Fibroblast of pulmonary artery (primary cell): Measurements from ENCODE around the gene IQCB1.

Experiments
- DNase-seq: peaks from one replicate; pipeline ENCODE4 v3.0.0-alpha.2; 2010; ENCODE audit warnings: low read depth
- H3K4me3 ChIP-seq: replicated peaks from 2 replicates; pipeline ENCODE4 v1.5.1; 2011; ENCODE audit warnings: low read depth, mild to moderate bottlenecking, control low read depth, low read length, moderate library complexity
- TF ChIP-seq, protein P1 (sequence below): IDR thresholded peaks from 2 replicates; pipeline ENCODE4 v1.5.1; 2011; ENCODE audit warnings: mild to moderate bottlenecking, control low read depth, low read length, inconsistent platforms; ENCODE audit errors: missing control alignments

IQCB1 gene

DNA sequence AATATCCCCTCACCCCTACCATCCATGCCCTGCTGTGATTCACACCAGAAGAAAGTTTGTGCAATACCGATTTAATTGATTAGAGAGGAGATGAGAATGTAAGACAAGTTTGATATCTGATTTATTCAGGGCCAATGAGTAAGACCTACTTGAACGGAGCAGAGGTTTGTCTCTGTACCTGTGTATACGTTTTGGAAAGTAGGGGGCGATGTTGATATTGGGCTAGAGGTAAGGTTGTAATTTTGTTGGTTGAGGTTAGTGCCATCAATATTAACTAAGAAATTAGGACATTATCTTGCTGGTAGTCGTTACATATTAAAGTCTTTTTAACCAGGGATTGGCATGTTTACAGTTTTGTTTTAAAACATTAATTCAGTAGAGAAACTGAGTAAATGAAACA is 20.7 kb upstream of the IQCB1 start:
- peak; percentile 17 for DNase-seq
- TF ChIP-seq, protein P1, sequence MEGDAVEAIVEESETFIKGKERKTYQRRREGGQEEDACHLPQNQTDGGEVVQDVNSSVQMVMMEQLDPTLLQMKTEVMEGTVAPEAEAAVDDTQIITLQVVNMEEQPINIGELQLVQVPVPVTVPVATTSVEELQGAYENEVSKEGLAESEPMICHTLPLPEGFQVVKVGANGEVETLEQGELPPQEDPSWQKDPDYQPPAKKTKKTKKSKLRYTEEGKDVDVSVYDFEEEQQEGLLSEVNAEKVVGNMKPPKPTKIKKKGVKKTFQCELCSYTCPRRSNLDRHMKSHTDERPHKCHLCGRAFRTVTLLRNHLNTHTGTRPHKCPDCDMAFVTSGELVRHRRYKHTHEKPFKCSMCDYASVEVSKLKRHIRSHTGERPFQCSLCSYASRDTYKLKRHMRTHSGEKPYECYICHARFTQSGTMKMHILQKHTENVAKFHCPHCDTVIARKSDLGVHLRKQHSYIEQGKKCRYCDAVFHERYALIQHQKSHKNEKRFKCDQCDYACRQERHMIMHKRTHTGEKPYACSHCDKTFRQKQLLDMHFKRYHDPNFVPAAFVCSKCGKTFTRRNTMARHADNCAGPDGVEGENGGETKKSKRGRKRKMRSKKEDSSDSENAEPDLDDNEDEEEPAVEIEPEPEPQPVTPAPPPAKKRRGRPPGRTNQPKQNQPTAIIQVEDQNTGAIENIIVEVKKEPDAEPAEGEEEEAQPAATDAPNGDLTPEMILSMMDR: peak; percentile 34
- no peak overlapping the region for H3K4me3 ChIP-seq

DNA sequence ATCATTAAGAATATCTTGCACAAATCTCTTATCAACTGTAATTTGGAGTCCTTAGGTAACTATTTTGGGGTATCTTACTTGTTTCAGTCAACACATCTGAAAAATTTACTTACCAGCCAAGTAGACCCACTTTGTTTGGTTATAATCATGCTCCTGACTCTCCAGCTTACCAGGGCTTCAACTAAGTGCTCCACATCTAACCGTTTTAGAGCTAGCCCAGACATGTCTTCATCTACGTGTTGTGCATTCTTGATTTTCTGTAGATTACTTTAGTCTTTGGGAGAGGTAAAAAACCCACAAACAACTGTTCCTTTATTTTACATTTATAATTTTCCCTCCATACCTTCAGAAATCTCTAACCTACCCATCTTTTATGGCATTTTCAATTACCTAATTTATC is 17.4 kb upstream of the IQCB1 start:
- no peak overlapping the region for H3K4me3 ChIP-seq
- TF ChIP-seq, protein P1: no peak
- DNase-seq: no peak

DNA sequence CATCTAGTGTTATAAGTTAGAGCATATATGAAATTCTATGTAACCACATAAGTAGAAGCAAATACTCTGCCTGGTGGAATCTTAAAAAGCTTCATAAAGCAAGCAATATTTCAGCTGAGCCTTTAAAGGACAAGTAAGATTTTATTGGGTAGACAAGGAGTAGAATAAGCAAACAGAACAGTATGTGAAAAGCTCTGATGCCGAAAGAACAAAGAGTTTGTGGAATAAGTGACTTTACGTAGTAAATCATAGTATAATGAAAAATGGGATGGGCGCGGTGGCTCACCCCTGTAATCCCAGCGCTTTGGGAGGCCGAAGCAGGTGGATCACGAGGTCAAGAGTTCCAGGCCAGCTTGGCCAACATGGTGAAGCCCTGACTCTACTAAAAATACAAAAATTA is 10.0 kb upstream of the IQCB1 start:
- no peak overlapping the region for H3K4me3 ChIP-seq
- TF ChIP-seq, protein P1: no peak
- DNase-seq: no peak

DNA sequence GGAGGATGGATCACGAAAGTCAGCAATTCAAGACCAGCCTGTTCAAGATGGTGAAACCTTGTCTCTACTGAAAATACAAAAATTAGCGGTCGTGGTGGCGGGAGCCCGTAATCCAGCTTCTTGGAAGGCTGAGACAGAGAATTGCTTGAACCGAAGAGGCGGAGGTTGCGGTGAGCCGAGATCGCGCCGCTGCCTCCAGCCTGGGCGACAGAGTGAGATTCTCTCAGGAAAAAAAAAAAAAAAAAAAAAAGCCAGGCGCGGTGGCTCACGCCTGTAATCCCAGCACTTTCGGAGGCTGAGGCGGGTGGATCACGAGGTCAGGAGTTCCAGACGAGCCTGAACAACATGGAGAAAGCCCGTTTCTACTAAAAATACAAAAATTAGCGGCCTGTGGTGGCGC is 5.1 kb upstream of the IQCB1 start:
- TF ChIP-seq, protein P1: no peak
- no peak for DNase-seq
- no peak overlapping the region for H3K4me3 ChIP-seq

DNA sequence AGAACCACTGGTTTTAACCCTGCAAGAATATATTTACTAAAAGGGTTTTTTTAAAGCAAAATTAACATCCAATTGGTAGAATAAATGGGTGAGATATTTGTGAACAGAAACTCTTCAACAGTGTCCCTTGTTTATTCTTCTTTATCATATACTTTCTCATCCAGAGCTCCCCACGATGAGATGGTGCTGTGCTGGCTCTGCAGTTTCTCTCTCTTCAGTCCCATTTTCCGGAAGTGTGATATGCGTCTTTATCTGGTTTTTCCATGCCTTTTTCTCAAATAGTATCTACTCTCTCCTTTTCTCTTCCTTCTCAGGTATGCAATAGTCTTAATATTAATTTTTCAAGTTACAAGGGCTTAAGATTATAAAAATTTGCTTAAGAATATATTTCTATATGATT is 1.6 kb upstream of the IQCB1 start:
- DNase-seq: no peak
- TF ChIP-seq, protein P1: no peak
- H3K4me3 ChIP-seq: no peak overlapping the region

DNA sequence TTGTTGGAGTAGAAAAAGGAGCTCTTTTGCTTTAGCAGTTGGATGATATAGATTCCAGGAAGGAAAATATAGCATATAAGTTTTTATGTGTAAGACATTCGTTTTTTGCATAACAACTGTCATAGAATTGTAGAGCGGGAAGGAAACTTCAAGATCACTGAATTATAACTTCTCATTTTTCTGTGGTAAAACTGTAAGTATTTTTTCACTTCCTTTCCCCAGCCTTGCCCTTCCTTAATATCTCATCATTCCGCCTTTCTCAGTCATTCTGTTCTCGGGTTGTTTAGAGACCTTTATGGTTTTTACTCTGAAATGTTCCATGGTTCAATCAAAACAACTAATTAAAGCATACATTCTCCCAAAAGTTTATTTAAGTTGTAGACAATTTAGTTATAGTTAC is 1.2 kb upstream of the IQCB1 start:
- TF ChIP-seq, protein P1: no peak
- no peak for DNase-seq
- H3K4me3 ChIP-seq: no peak overlapping the region

DNA sequence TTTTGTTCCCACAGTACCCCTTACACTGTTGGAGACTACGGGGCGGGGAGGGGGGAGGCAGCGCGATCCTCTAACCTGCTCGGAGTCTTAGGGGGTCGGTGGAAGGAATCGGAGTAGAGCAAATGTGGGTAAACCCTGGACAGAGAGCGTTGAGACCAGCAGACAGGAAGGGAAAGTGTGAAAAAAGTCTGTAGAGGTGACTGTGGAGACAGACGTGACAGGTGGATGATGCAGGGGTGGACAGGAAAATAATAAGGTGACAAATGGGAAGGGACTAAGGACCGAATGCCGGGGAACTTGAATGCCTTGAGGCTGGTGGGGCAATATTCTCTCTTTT is 573 bp upstream of the IQCB1 start:
- TF ChIP-seq, protein P1: no peak
- peak; percentile 4 for DNase-seq
- peak overlapping the region; percentile 65 for H3K4me3 ChIP-seq
